Mucosa of descending colon (tissue), 3 donors: ENCODE measurements around the gene DHX30. TPM values are rescaled to one million over a fixed set of nuclear protein-coding genes. Genes with fewer than 3 reads are reported as not detected.
"Not testable (repeated sequence)": the region's sequence is repeated elsewhere in the genome, so short reads cannot be mapped to it uniquely, and the experiment has no call there.

ENCODE experiments used
- ATAC-seq: fragments of 200-7000 bp; cut with Tn5 transposase; one replicate; pipeline ENCODE4 v1.9.1; 2020; ENCODE audit warnings: mild to moderate bottlenecking, moderate library complexity
- DNase-seq, 3 donors: peaks; one replicate each; pipeline ENCODE4 v3.0.0-alpha.2; 2020
- H3K36me3 ChIP-seq: fragments of 200-600 bp; one replicate; pipeline ENCODE4 v1.8.0; 2021; ENCODE audit warnings: low read depth, mild to moderate bottlenecking
- H3K4me1 ChIP-seq: fragments of 200-600 bp; one replicate; pipeline ENCODE4 v1.8.0; 2021; ENCODE audit warnings: low read depth, mild to moderate bottlenecking
- H3K4me3 ChIP-seq: fragments of 200-600 bp; one replicate; pipeline ENCODE4 v1.8.0; 2021; ENCODE audit warnings: mild to moderate bottlenecking
- H3K9me3 ChIP-seq: fragments of 200-600 bp; one replicate; pipeline ENCODE4 v1.8.0; 2021; ENCODE audit warnings: mild to moderate bottlenecking
- intact Hi-C, 2 donors: fragments of 100-400 bp; cut with DNase I in 1 of 2; cut with micrococcal nuclease in 1 of 2; formaldehyde crosslinking; loops; one replicate each; pipeline versions ENCODE4 v1.11.0 to v1.11.1; 2022; cut with DNase I, micrococcal nuclease
- total RNA-seq, 3 donors: library from RNA; stranded (reverse); fragmentation: NEBNext Ultra II Directional in 2 of 3; extraction: Animal tissue kit (Norgen Biotek cat#: 25700) in 2 of 3; gene quantifications; one replicate each; pipeline versions ENCODE4 v1.2.1 to v1.2.4, GENCODE V29; 2021 to 2023
- TF ChIP-seq, protein P1 (sequence below): fragments of 200-600 bp; IDR thresholded peaks from one replicate; pipeline ENCODE4 v1.8.0; 2022; ENCODE audit warnings: antibody characterized with exemption, mild to moderate bottlenecking
- donor health status: DM: no; HTN: no; CAD: no; lungs with moderate emphysema.
- donor health status: DM: no; HTN: no; CAD: no.
- donor health status: DM: no; HTN: yes; CAD: no.

DHX30 gene
- total RNA-seq, 3 donors from 2014 or later = 44.5 to 65.3 (median 45.7) TPM

- DNase-seq (no peak), ATAC-seq (no peak)
- no peaks in the 10 kb centered on the region for H3K36me3 ChIP-seq
- intact Hi-C loops = no loop called here
- H3K9me3 ChIP-seq = no peaks in the 10 kb centered on the region
- TF ChIP-seq, protein P1, sequence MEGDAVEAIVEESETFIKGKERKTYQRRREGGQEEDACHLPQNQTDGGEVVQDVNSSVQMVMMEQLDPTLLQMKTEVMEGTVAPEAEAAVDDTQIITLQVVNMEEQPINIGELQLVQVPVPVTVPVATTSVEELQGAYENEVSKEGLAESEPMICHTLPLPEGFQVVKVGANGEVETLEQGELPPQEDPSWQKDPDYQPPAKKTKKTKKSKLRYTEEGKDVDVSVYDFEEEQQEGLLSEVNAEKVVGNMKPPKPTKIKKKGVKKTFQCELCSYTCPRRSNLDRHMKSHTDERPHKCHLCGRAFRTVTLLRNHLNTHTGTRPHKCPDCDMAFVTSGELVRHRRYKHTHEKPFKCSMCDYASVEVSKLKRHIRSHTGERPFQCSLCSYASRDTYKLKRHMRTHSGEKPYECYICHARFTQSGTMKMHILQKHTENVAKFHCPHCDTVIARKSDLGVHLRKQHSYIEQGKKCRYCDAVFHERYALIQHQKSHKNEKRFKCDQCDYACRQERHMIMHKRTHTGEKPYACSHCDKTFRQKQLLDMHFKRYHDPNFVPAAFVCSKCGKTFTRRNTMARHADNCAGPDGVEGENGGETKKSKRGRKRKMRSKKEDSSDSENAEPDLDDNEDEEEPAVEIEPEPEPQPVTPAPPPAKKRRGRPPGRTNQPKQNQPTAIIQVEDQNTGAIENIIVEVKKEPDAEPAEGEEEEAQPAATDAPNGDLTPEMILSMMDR = no peak
- no peak overlapping the region for H3K4me3 ChIP-seq
- no peaks in the 10 kb centered on the region for H3K4me1 ChIP-seq
These were observed 74.4 kb downstream of the DHX30 start for GRCh38 chr3:47877290-47877689.

DNA sequence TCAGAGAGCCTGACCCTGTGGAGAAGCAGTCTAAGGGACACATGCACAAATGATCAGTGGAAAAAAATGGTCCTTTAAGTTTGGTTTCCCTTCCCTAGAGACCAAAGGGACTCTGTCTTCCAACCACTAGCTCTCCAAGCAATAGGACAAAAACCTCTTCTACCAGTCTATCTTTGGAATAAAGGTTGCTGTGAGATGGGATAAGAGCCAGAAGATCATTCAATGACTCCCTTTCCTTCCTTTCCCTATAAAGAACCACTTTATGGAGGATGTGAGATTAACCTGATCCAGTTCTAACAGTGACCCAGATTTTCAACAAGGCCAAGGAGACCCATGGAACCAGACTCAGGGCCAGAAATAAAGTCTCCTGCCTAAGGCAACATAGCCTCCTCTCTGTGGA is 74.8 kb downstream of the DHX30 start:
- no peak for DNase-seq
- ATAC-seq = no peak
- no peaks in the 10 kb centered on the region for H3K36me3 ChIP-seq
- H3K4me3 ChIP-seq = no peak overlapping the region
- H3K9me3 ChIP-seq = no peaks in the 10 kb centered on the region
- intact Hi-C loops = no loop called here
- no peaks in the 10 kb centered on the region for H3K4me1 ChIP-seq
- TF ChIP-seq, protein P1 = no peak

GRCh38 chr3:47882338-47882737 is 79.4 kb downstream of the DHX30 start:
- Histone ChIP-seq H3K9me3 (no peaks in the 10 kb centered on the region), H3K4me3 (no peak overlapping the region), H3K4me1 (no peaks in the 10 kb centered on the region), H3K36me3 (no peaks in the 10 kb centered on the region)
- TF ChIP-seq, protein P1 = no peak
- intact Hi-C loops = no loop called here
- ATAC-seq (no peak), DNase-seq (no peak)

- TF ChIP-seq, protein P1 = no peak
- Histone ChIP-seq H3K4me1 (no peaks in the 10 kb centered on the region), H3K9me3 (no peaks in the 10 kb centered on the region), H3K4me3 (no peak overlapping the region), H3K36me3 (no peaks in the 10 kb centered on the region)
- intact Hi-C loops = no loop called here
- no peak for DNase-seq
- no peak for ATAC-seq
These were observed 81.7 kb downstream of the DHX30 start for GRCh38 chr3:47884603-47885002.

DNA sequence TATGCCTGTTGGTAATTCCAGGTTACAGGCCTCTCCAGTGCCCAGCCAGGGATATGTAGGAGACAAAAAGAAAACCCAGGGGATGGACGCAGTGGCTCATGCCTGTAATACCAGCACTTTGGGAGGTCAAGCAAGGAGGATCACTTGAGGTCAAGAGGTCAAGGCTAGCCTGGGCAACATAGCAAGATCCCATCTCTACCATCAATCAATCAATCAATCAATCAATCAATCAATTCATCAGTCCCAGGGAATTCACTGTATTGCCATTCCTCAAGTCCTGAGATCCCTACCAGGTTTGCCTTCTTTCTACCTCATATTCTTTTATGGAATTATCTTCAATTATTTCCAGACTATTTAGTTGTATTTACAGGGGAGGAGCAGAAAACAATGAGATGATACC is 82.2 kb downstream of the DHX30 start:
- Histone ChIP-seq H3K9me3 (no peaks in the 10 kb centered on the region), H3K4me1 (no peaks in the 10 kb centered on the region), H3K36me3 (no peaks in the 10 kb centered on the region), H3K4me3 (no peak overlapping the region)
- ATAC-seq = no peak
- TF ChIP-seq, protein P1 = no peak
- DNase-seq = no peak
- intact Hi-C loops = no loop called here

DNA sequence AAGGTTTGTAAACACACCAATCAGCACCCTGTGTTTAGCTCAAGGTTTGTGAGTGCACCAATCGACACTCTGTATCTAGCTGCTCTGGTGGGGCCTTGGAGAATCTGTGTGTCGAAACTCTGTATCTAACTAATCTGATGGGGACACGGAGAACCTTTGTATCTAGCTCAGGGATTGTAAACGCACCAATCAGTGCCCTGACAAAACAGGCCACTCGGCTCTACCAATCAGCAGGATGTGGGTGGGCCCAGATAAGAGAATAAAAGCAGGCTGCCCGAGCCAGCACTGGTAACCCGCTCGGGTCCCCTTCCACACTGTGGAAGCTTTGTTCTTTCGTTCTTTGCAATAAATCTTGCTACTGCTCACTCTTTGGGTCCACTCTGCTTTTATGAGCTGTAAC is 85.1 kb downstream of the DHX30 start:
- intact Hi-C loops, ATAC-seq, H3K4me1 ChIP-seq, H3K9me3 ChIP-seq, H3K4me3 ChIP-seq, H3K36me3 ChIP-seq, DNase-seq: not testable (repeated sequence)
